Upper lobe of left lung (tissue), 4 donors: Measurements from ENCODE around the gene TMEM126B.

Source experiments
- EP300 ChIP-seq, 4 donors: sonication (generic); formaldehyde crosslinking; IDR thresholded peaks; one replicate each; pipeline ENCODE4 v1.5.1; 2017; ENCODE audit warnings: antibody characterized with exemption in 4 of 4, control low read depth in 2 of 4
- POLR2A ChIP-seq, 4 donors: fragments of 450-650 bp; IDR thresholded peaks; one replicate each; pipeline ENCODE4 v1.5.1; 2016 to 2017; ENCODE audit warnings: antibody characterized with exemption in 4 of 4, mild to moderate bottlenecking in 2 of 4
- TF ChIP-seq, protein P1 (sequence below), 6 experiments: fragments of 450-650 bp in 4 of 6; fragments of 200-600 bp in 2 of 6; sonication (generic) in 2 of 6; IDR thresholded peaks; one replicate each; pipeline ENCODE4 v1.5.1; 2016 to 2019; ENCODE audit warnings: antibody characterized with exemption in 6 of 6

DNA sequence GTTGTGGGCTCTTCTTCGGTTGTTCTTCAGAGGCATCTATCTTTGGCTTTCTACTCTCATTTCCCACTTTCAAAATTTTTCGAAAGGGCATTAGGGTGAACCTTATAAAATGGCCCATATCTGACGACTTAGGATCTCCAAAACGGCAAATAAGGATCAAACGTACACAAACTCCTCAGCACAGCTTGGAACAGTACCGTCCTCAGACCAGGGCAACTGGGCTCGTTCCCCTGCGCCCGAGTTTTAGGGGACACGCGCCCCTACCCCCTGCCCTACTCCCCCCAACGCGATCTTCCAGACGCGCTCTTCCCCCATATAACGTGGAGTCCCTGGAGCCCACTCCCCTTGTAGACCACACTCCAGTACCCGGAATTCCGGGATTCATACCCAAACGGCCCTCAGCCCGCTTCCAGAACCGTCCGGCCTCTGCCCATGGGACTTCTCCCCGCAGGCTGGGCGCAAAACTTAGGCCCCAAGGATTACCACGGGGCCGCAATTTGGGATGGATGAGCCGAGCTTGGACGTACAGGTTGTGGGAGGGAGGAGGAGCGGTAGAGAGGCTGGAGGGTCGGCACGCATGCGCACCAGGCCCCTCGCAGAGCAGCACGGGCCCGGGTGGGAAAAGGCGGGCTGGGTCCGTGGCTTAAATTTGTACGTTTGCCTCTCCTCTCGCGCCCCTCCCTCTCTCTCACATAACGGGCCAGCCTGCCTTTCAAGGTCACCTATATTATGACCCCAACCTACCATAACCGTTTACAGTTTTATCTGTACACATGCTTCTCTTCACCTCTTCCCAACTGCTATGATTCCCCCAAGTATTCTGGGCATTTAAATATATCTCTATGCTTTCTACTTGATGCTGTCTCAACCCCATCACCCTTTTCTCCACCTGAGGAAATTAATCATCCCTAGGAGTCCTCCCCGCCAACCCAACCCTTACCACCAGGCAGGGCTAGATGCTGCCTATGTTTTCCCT lies 54.2 kb downstream of the TMEM126B start:
- TF ChIP-seq POLR2A (IDR thresholded peaks at IDR 0.05) (no peak), EP300 (IDR thresholded peaks at IDR 0.05) (no peak)
- TF ChIP-seq, protein P1, sequence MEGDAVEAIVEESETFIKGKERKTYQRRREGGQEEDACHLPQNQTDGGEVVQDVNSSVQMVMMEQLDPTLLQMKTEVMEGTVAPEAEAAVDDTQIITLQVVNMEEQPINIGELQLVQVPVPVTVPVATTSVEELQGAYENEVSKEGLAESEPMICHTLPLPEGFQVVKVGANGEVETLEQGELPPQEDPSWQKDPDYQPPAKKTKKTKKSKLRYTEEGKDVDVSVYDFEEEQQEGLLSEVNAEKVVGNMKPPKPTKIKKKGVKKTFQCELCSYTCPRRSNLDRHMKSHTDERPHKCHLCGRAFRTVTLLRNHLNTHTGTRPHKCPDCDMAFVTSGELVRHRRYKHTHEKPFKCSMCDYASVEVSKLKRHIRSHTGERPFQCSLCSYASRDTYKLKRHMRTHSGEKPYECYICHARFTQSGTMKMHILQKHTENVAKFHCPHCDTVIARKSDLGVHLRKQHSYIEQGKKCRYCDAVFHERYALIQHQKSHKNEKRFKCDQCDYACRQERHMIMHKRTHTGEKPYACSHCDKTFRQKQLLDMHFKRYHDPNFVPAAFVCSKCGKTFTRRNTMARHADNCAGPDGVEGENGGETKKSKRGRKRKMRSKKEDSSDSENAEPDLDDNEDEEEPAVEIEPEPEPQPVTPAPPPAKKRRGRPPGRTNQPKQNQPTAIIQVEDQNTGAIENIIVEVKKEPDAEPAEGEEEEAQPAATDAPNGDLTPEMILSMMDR (IDR thresholded peaks at IDR 0.05): no peak
